NCI-H345 treated with DMSO at 0.1 percent for 48 hours (cell line): Measurements from ENCODE around the gene GDAP2.
A peak's percentile ranks its signal among the peaks of the same experiment; 100 is the strongest.
"Not testable (repeated sequence)": the region's sequence is repeated elsewhere in the genome, so short reads cannot be mapped to it uniquely, and the experiment has no call there.

Experiments used
- DNase-seq: peaks from one replicate; lab custom pipeline; 2025; ENCODE audit not compliant: unreplicated experiment; lab: John Stamatoyannopoulos, UW

Gene GDAP2

GRCh38 chr1:117904485-117904884, 24.9 kb downstream of the GDAP2 start:
- DNase-seq: no peak

- no peak for DNase-seq
These were observed 26.5 kb downstream of the GDAP2 start for GRCh38 chr1:117902944-117903343.

- DNase-seq: no peak
These were observed 29.6 kb downstream of the GDAP2 start for GRCh38 chr1:117899801-117900200.

- no peak for DNase-seq
These were observed 31.9 kb downstream of the GDAP2 start for GRCh38 chr1:117897551-117897950.

GRCh38 chr1:117895482-117896114, 33.8 kb downstream of the GDAP2 start:
- DNase-seq: peak; percentile 60

DNA sequence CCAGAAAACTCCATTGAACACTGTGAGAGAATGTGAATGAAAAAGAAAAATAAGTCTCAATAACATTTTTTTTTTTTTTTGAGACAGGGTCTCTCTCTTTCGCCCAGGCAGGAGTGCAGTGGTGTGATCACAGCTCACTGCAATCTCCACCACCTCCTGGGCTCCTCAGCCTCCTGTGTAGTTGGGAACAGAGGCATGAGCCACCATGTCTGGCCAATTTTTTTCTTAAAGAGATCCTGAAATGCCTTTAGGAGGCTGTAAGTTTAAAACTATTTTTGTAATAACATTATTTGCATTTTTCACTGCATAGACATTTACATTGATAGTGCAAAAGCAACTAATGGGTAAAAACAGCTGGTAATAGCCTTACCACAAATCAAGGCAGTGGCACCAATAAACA, 35.3 kb downstream of the GDAP2 start:
- no peak for DNase-seq

DNA sequence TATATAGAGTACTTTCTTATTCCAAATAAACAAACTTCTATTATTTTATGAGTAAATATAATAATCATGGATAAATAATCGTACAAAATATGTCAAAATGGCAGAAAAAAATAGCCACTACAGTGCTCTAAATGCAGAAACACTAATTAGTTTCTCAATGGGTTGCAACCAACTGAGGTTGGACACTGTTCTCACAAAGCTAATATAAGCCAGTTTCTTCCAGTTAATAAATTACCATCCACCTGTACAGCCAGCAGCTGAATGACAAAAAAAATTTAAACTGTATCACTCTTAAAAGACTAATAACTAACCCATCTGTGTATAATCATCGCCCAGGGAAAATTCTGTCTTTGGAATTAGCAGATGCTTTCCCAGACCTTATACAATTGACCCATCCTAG, 36.9 kb downstream of the GDAP2 start:
- no peak for DNase-seq

DNA sequence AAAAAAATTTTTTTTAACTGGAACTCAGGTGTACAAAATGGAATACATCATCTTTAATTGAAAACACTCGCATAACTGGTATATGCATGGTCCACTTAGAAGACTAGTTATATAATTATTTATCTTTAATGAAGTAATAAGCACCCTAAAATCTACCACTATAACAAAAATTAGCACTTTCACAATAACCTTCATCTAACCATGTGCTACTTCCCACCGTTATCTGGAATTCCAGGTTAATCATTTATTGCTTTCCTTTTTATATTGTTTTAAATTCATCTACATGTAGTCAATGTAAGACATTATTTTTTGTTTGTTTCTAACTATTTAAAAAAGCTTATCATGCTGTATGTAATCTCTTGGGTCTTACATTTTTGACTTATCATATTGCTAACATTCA, 39.0 kb downstream of the GDAP2 start:
- DNase-seq: no peak

DNA sequence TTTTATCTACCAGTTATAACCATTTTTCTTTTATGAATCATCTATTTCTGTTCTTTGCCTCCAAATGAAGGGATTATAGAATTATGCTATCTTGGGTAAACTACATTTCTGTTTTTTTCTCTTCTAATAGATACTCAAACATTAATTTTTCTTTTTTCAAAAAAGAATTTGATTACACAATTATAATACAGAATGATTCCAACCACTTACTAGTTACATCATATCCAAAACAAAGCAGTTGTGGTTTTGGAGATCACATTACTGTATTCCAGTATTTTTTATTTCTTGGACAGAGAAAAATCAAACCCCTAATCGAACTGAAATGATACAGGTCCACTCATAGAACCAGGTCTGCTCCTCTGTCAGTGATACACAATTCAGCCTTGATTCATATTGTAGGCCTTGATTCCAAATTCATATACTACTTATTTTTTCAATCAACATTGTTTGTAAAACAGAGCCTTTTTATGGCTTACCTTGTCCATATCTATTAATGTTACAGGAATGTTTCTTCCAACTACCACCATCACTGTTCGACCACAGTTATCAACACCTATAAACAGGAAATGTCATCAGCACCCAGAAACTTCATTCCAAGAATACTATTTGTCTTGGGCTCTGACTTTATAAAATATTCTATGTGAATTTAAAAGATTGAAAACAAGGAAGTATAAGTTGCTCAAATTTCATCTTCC, 43.2 kb downstream of the GDAP2 start:
- no peak for DNase-seq

DNA sequence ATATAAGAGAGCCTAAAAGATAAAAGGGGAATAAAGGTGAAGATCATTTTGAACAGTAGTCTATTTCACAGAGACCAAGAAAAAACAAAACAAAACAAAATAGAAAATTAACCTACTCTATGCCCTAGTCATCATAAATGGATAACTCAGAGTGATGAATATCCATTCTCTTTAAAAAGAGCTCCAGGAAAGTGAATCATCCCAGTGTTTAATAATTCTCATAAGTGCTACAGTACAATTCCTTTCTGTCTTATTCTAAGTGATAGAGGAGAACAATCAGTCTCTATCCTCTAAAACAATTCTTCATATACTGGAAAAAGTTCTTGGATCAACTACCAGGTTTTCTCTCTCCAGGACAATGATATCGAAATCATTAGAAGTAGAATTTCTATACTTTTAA, 45.8 kb downstream of the GDAP2 start:
- no peak for DNase-seq

GRCh38 chr1:117879284-117879683, 50.1 kb downstream of the GDAP2 start:
- DNase-seq: no peak

- DNase-seq: no peak
These were observed 51.6 kb downstream of the GDAP2 start for GRCh38 chr1:117877823-117878222.

GRCh38 chr1:117871013-117871412, 58.4 kb downstream of the GDAP2 start:
- DNase-seq: no peak

- no peak for DNase-seq
These were observed 67.7 kb downstream of the GDAP2 start for GRCh38 chr1:117861694-117862093.

GRCh38 chr1:117860896-117861610, 68.4 kb downstream of the GDAP2 start:
- DNase-seq: no peak

GRCh38 chr1:117859901-117860300, 69.5 kb downstream of the GDAP2 start:
- no peak for DNase-seq

- DNase-seq: no peak
These were observed 72.0 kb downstream of the GDAP2 start for GRCh38 chr1:117857418-117857817.

DNA sequence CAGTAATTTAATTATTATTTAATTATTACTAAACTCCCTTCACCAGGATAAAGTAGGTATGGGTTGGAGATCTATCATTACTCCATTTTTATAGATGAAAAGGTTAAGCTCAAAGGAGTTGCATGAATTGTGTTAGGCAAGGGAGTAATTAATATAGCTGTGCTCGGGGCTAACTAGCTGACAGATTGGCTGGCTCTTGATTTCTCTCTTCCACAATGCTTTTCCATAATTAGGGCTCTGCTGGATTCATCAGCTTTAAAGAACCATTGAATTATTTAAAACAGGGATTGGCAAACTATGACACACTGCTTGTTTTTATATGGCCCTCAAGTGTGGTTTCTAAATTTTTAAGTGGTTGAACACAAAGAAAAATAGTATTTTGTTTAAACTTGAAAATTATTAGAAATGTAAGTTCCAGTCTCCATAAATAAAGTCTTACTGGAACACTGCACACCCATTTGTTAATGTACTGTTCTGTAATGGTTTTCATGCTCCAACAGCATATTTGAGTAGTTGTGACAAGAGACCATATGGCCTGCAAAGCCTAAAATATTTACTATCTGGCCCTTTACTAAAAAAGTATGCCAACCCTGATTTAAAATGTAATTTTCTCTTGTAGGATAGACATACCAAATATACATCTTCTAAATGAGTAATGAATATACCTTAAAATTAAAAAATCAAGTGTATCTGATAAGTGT, 76.4 kb downstream of the GDAP2 start:
- no peak for DNase-seq

GRCh38 chr1:117851687-117852086, 77.7 kb downstream of the GDAP2 start:
- no peak for DNase-seq

DNA sequence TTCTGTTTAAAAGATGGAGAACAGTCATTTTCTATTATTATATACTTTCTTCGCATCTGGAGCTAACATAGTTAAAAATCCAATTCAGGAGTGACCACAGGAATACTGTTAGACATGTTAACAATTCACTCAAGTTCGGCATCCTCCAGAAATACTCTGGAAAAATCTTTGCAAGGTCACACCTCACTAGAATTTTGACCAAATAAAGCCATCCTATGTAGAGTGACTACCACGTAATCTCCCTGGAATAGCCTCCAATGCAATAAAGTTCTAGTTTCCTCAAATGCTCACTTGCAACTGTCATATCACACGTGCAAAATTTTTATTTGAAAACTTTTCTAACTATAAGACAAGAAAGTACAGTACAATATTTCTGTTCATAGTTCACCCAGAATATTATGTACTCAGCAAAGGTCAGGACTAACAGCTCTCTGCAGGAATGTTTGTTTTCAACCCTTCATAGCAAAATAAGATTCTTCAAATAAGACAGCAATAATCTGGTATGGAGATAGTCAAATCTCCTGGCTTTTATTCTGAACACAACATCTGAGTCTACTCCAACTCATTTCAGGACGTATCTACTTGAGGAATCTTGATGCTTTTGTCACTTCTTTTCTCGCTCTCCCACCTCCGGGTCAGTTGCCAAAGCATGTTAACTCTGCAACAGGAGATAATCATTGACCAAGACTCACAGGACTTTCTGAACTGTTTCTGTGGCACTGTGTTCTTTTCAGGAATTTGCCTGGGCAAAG, 82.6 kb downstream of the GDAP2 start:
- DNase-seq: no peak

DNA sequence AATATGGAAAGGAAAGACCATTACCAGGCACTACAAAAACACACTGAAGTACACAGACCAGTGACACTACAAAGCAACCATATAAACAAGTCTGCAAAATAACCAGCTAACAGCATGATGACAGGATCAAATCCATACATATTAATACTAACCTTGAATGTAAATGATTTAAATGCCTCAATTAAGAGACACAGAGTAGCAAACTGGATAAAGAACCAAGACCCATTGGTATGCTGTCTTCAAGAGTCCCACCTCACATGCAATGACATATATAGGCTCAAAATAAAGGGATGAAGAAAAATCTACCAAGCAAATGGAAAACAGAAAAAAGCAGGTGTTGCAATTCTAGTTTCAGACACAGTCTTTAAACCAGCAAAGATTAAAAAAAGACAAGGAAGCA, 84.9 kb downstream of the GDAP2 start:
- DNase-seq: not testable (repeated sequence)
